Activated CD4-positive, alpha-beta T cell treated with anti-CD3 and anti-CD28 coated beads, Interleukin-10, Interleukin-2, amounts not matched to agents 100 ng/mL and 50 ng/mL, durations not matched to agents 16 hours and 8 hours (primary cell): ENCODE results near the gene DNAJC16.

Source experiments
- DNase-seq: peaks from one replicate; pipeline ENCODE4 v3.0.0-alpha.2; 2020

The DNAJC16 gene

DNA sequence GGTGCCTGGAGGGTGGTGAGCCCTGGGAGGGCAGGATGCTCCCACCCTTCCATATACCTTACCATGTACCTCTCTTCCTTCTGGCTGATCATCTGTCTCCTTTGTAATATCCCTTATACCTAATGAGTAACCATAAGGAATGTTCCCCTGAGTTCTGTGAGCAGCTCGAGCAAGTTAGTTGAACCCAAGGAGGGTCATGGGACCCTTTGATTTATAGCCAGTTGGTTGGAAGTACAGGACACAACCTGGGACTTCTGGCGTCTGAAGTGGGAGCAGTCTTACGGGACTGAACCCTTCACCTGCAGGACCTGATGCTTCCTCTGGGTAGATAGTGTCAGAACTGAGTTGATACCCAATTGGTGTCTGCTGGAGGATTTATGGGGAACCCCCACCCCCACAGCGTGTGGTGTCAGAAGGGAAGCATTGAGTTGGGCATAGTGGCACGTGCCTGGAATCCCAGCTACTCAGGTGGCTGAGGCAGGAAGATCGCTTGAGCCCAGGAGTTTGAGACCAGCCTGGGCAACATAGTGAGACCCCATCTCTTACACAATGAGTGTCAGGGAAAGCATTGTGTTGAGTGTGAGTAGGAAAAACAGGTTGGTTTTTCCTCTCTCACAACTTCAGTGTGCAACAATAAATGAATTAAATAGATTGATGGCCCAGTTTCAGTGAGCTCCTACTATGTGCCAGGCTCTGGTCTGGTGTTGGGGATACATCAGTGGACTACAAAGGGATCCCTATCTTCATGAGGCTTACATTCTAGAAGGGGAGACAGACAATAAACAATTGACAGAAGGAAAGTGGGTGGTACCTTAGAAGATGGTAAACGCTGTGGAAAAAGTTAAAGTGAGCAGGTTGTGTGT is 16.0 kb downstream of the DNAJC16 start:
- DNase-seq: no peak

DNA sequence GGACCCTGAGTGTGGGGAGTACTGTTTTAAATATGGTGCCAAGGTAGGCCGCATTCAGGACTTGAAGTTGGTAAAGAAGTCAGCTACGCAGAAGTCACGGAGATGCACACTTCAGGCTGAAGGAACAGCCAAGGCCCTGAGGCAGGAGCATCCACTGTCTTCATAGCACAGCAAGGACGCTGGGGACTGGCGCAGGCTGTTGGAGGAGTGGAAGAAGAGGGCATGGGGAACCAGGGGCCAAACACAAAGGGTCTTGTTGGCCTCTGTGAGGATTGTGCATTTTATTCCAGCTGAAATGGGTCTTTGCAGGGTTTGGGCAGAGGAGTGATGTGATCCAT is 16.6 kb downstream of the DNAJC16 start:
- no peak for DNase-seq

DNA sequence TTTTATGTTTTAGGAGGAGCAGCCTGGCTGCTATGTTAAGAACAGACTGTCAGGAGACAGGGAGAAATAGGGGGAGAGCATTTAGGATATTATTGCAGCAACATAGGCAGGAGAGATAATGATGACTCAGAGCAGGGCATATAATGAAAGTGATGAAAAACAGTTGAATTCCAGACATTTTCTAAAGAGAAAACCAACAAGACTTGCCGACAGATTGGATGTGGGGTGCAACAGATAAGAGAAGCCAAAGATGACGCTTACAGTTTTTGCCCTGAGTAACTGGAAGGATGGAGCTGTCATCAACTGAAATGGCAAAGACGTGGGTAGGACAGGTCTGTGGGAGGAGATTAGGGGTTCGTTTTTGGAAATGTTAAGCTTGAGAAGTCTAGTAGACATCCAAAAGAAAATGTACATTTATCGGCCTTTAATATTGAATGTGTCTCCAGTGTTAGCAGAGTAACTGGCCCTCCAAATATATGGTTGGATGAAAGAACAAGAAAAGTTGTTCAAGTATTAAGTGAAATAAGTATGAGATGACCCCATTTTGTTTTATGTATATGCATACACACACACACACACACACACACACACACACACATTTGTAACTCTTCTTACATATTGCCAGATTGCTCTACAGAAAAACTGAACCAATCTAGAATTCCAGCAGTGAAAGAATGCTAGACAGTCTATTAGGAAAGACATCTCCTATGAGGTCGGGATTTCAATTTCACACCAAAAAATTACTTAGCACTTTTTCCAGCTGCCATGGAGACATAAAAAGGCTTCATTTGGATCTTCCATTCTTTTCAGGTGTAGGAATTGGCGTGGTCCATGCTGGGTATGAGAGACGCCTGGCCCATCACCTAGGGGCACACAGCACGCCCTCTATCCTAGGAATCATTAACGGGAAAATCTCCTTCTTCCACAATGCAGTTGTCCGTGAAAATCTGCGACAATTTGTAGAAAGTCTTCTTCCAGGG is 17.2 kb downstream of the DNAJC16 start:
- DNase-seq: no peak

DNA sequence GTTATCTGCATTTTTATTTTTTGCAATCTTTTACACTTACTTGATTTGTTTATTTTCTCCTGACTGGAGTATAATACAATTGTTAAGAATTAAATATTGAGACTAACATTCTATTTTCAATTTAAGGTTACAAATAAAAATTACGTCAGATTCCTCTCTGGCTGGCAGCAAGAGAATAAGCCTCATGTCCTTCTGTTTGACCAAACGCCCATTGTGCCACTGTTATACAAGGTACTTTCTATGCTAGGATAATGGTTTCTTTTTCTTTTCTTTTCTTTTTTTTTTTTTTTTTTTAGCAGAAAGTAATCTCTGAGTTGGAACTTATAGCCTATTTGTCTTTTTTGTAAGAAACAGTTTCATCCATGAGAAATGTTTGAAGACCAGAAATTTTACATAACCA is 20.0 kb downstream of the DNAJC16 start:
- DNase-seq: no peak

DNA sequence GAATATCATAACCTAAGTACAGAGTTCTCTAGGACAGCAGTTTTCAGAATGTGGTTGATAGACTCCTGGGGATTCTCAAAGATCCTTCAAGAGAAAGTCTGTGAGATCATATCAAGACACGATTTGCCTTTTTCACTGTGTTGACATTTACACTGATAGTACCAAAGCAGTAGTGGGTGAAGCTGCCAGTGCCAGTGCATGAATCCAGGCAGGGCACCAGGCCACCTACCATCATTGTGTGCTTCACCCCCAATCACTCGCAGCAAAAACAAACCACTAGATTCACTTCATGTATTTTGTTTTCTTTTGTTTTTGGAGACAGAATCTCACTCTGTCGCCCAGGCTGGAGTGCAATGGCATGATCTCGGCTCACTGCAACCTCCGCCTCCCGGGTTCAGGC is 23.9 kb downstream of the DNAJC16 start:
- DNase-seq: no peak

DNA sequence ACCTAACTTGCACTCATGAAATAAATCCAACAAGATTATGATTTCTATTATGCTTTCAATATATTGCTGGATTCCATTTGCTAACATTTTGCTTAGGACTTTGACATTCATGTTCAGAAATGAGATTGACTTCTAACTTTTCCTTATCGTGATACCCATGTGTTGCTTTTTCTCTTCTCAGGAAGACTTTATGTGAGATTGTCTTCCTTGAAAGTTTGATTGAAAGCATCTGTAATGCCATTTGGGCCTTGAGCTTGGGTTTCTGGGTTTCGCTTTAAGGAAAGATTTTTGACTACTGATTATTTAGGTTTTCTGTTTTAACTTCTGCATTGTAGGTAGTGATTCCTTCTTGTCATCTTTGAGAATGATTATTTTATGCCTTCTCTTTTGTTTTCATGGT is 30.4 kb downstream of the DNAJC16 start:
- DNase-seq: no peak

DNA sequence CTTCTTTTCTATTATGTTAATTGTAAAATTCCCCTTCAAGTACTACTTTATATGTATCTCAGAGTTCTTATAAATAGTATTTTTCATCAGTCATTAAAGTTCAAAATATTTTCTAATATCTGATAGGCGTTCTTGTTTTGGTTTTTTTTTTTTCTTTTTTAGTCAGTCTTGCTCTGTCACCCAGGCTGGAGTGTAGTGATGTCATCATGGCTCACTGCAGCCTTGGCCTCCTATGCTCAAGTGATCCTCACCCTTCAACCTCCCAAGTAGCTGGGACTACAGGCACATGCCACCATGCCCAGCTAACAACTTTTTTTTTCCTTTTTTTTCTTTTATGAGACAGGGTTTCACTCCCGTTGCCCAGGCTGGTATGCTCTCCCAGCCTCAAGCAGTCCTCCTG is 30.9 kb downstream of the DNAJC16 start:
- DNase-seq: no peak

DNA sequence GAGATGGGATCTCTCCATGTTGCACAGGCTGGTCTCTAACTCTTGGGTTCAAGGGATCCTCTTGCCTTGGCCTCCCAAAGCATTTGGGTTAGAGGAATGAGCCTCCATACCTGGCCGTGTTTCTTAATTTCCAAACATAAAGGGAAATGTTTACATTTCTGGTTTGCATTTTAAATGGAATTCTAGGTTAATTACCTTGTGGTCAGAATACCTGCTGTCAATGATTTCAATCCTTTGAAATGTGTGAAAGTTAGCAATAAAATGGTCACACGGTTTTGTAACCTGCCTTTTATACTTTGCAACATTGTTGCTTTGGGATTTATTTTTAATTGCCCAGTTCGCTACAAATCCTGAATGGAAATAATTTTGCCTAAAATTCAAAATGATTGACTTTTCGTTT is 31.9 kb downstream of the DNAJC16 start:
- DNase-seq: no peak

DNA sequence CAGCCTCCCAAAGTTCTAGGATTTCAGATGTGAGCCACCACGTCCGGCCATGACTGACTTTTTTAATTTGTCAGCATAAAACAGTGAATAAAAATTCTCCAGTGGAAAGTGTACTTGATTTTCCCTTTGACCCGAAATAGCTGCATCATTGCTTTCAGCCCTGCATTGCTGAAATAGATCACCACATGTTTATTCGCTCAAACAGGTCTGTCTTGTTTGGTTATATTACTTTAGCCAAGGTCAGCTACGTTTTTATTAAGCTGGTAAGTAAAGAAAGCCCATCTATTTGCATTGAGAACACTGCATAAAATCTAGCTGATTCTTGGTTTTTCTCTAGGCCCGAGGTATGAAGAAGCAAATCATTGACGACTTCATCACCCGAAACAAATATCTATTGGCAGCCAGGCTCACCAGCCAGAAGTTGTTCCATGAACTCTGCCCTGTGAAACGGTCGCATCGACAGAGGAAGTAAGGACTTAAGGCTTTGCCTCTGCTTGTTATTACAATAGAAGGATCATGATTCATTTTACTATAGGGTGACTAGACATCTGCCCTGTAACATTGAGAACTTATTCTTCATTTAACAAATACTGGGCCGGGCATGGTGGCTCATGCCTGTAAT is 32.7 kb downstream of the DNAJC16 start:
- no peak for DNase-seq

DNA sequence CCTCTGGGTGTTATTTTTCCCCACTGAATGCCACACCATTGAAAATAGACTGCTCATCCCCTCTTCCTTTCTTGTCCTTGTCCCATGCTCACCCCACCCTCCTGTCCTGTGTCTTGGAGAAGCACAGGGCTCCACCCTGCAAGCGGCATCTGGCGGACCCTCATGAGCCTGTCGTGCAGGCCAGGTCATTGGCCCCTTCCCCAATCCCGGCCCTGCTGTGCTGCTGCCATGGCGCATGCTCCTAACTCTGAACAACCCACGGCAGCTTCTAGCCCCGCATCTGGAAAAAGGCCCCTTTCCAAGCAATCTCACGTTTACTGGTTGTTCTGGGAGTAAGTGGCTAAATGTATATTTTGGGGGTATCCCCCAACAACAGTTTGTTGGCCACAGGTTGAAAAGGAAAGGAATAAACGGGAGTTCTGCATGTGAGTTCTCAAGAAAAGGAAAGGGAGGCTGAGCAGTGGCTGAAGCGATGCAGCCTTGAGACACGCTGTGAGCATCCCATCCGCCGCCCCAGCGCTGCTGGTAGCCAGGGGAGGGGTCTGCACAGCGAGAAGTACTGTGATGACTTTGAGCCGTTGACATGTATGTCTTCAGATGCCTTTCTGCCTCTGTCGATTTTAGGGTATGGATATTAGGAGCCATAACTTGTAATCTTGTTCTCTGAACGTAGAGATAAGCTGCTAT is 41.9 kb downstream of the DNAJC16 start:
- DNase-seq: no peak

DNA sequence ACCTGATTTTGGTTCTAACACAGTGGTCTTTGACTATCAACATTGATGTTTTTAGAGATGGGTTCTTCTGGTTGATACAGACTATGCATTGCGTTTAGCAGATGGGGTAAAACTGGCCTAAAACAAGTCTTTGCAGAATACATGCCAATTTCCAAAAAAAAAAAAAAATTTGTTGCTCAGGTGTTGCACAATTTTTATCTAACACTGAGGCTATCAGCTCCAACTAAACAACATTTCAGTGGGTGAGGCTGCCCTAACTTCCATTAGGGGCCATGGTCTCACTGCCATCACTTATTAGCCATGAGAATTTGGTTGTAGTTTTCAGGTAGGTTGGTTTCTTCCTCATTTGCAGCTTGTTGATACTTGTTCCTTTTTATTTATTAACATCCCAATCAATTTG is 44.2 kb downstream of the DNAJC16 start:
- no peak for DNase-seq

DNA sequence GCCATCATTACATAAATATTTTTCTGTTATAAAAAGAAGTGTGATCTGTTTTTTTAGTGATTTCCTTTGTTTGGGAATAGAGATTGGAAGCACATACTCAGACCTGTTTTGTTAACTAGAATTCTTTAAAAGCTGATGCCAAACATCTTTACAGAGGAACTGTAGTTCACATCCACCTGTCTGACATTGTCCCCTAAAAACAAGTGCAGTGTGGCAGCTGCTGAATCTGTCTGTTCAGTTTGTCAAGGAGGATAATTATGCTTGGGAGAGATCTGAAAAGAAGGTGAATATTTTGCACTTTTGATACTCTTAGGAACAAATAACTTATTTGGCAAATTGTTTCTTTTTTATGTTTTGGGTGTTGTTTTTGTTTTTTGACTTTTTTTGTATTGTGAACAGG is 44.6 kb downstream of the DNAJC16 start:
- no peak for DNase-seq

DNA sequence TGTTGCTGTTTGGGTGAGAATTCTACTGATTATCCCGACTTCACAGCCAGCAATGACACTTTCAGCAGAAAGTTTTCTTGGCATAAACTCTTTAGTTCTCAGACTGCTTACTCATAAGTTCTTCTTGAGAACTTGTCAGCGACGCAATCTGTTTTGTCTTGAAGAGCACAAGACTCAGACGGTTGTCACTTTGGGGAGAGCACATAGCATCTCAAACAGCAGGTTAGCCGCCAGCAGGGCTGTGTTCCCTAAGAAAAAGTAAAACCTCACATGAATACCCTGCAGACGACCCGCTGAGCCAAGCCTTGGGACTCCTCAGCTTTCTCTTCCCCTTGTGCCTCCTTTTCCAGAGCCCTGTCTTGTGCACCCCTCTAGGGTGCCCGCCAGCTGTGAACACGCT is 46.8 kb downstream of the DNAJC16 start:
- DNase-seq: no peak

DNA sequence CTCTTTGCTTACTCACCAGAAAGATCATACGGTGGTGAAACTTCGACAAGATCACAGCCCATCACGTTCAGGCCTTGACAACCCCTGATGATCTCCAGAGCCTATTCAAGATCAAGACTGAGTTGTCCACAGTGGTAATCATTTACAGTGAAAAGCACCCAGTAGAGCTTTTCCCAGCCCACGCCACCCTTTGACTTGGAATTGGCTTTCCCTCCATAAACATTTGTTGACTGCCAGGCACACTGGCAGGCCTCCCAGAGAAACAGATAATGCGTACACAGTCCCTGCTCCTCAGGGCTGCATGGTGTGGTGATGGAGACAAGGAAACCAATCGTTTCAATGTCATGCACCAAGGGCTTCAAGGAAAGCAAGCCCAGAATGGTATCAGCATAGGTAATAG is 48.1 kb downstream of the DNAJC16 start:
- DNase-seq: no peak

DNA sequence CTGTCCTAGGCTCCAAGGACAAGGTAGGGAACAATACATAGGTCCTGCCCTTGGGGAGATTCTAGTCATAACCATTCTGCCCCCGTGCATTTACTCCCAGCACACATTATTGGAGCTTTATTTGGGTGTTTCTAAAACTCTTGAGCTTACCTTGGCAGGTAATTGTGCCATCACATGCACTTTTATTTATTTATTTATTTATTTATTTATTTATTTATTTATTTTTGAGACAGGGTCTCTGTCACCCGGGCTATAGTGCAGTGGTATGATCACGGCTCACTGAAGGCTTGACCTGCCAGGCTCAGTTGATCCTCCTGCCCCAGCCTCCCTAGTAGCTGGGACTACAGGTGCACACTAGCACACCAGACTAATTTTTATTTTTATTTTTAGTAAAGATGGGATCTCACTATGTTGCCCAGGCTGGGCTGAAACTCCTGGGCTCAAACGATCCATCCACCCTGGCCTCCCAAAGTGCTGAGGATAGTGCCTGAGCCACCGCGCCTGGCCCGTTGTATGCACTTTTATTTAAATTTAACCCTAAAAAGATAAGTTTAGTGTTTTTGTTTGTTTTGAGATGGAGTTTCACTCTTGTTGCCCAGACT is 49.0 kb downstream of the DNAJC16 start:
- no peak for DNase-seq

DNA sequence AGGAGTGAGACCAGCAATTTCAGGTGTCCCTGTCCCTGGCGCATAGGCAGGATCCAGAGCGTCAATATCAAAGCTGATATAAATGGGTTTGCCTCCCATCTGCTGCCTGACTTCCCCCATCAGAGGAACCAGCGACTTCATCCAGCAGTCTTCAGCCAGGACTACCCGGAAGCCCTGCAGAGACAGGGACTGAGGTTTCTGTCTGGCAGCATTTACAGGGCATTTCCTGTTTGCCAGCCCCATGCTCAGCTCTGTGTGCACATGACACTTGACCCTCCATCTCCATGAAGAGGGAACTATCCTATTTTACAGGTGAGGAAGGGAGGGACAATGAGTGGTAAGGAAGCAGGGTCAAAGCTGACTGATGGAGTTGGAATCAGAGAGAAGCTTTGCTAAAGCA is 51.0 kb downstream of the DNAJC16 start:
- peak; percentile 38 for DNase-seq

DNA sequence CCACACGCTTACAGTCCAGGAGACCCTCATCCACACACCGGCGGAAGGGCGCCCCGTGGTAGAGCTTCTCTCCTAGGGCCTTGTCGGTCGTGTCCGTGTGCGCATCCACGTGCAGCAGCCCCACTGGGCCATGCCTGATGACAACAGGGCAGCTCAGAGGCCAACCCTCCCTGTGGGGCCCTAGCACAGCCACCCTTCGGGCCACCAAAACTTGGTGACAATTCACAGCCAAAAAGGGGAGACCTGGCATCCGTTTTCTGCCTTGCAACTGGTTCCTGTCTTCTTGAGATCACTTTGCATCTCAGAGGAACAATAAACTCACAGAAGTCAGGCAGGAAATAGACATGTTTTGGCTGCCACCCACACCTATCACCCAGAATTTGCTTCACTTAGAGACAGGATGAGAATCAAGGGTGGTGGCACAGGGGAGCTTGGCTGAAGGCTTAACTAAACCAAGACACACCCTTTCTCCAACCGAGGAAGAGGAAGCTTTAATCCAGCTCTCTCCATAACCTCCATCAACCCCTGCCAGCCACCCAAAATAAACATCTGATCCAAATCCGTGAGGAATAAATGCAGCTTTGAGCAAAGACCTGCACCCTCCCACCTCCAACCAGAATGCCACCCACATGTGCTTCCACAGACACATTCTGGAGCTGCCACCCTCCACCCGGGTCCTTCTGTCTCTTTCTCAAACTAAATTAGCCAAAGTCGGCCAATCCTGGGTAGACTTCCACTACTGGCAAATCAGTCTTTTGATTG is 52.5 kb downstream of the DNAJC16 start:
- DNase-seq: peak; percentile 48

DNA sequence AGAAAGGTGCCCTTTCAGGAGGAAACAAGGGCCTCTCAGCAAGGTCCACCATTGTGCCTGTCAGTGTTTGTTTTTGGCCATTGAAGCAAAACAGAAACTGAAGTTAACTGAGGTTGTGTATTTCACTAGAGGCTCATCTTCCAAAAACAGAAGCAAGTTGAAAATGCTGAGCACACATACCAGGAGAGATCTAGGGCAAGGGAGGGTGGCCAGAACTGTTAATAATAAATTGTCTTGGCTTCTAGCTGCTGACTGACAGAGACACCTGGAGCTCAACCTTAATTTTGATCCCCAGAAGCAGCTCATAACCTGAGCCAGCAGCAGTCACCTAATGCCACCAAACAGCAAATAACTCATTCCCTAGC is 53.0 kb downstream of the DNAJC16 start:
- DNase-seq: no peak

DNA sequence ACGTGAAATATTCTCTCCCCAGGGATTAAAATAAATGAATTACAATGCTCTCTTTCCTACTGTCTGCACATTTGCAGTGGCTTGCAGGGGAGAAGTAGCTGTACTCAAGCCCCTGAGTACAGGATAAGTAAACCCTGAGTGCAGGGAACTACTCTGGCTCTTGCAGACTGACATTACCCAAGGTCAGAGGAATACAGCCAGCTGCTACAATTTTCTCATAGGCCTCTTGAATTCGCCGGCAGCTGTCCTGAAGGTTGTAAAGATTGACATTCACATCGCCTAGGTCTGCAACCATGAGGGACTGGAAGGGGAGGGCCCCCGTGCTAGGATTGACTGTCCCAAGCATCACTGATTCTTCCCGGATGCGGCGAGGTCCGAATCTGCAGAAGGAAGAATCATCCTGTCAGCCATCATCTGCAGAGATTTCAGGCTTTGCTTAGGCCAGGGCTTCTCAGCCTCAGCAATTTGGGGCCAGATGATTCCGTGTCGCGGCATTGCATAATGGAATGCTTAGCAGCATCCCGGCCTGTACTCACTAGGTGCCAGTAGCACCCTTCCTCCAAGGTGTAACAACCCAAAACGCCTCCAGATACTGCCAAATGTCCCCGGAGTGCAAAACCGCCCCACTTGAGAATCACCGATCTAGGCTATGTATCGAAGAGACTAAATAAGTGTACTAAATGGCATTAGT is 56.5 kb downstream of the DNAJC16 start:
- DNase-seq: no peak

DNA sequence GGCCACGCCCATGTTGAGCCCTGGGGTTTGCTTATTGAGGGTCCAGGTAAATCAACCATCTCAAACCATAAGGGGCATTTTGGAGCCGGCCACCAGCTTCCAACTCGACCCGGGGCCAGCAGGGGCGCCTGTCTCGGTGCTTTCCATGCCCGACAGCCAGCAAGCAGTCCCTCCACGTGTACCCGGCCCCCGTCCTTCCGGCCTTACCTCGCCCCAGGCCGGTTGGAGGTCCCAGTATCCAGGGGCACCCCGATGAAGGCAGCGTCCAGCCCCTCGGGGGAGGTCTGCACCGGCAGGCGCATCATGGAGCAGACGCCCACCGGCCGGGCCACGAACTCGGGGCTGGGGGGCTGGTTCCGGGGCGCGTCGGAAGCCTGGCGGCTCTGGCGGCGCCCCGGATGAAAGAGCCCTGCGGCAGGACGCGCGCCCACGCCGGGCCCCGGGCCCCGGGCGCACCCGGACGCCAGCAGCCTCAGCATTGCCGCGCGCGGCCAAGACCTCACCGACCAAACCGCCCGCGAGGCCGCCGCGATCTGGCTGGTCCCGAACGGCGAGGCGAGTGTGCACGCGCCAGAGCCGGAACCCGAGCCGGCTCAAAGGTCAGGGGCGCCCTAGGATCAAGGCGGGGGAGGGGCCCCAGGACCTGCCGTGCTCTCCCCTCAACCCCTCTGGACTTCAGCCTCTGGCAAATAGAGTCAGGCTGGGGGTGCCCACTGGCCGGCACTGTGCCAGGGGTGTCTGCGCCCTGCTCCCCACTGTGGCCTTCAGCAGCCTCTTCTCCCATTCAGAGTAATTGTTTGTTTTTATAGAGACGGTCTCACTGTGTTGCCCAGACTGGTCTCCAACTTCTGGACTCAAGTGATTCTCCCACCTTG is 58.1 kb downstream of the DNAJC16 start, which contains the start of gene AGMAT:
Gene AGMAT (minus strand): TSS at position 563 of the 875 bp plus-strand sequence. CDS start 84 bp downstream, at position 479.
- DNase-seq: peak; percentile 72
